NCI-H1092 (cell line): ENCODE results near the gene KBTBD2.
A peak's percentile ranks its signal among the peaks of the same experiment; 100 is the strongest.
"Not testable (repeated sequence)": the region's sequence is repeated elsewhere in the genome, so short reads cannot be mapped to it uniquely, and the experiment has no call there.

ENCODE experiments used
- DNase-seq: peaks from one replicate; lab custom pipeline; 2025; lab: John Stamatoyannopoulos, UW

Gene KBTBD2

DNA sequence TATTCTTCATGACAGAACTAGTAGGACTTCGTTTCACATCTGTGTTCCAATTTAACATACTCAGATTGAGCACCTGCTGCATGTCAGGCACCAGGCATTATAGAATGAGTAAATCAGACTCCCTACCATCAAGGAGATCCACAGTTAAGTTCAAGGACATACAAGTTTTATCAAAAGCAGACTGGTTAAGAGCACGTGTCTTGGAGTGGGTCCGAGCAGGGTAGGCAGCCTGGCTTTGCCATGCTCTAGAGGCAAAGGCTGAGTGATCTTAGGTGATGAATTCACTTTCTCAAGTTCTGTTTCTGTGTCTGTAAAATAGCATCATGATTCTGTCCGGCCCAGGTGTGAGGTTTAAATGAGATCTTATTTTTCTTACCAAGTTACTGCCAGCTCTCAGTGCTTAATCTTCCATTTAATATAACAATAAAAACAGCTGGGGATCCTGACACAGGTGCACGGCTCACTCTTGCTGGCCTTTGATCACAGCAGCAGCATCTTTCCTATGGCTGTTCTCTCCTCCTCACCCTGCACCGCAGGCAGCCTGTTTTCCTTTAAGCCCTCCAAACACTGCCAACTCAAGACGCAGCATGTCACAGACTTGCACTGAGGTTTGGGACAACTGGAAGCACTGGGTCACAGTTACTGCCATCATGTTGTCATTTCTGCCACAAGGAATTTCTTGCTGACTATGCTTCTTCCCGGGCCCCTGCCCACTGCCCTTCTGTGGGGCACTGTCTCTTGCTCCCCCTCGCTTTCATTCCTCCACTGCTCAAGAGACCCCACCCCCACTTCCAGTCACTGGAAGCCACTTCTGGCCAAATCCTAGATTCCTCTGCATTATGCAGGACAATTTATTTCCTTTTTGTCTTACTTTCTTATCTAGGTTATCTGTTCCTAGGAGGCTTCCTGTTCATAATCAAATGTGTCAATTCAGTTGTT lies 35.5 kb downstream of the KBTBD2 start:
- not testable (repeated sequence) for DNase-seq

- not testable (repeated sequence) for DNase-seq
Observed at GRCh38 chr7:32850654-32851053, 40.9 kb downstream of the KBTBD2 start.

- DNase-seq, result not testable (repeated sequence)
Observed at GRCh38 chr7:32848655-32849054, 42.9 kb downstream of the KBTBD2 start.

DNA sequence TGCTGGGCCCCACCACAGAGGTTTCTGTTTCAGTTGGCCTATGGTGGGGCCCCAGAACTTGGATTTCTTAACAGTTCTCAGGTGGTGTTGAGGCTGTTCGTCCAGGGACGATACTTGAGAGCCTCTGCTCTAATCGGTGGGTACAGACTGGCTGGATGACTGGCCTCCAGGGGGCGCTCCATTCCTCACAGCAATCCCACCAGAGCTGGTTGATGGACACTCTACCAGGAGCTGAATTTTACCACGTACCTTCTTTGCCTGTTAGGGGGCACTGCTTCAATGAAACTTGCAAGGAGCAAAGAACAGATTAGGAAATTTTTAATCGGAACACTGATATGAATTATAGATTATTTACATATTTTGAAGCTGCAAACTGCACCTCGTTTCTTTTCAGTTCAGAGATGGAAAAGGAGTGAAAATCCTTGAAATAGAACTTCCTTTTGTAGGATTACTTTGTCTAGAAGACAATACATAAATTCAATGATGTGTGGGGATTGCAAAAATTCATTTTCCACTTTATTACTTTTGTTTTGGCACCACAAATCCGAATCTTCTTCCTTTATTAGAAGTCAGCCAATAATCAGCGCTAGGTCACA lies 44.8 kb downstream of the KBTBD2 start:
- DNase-seq, result peak; percentile 44

DNA sequence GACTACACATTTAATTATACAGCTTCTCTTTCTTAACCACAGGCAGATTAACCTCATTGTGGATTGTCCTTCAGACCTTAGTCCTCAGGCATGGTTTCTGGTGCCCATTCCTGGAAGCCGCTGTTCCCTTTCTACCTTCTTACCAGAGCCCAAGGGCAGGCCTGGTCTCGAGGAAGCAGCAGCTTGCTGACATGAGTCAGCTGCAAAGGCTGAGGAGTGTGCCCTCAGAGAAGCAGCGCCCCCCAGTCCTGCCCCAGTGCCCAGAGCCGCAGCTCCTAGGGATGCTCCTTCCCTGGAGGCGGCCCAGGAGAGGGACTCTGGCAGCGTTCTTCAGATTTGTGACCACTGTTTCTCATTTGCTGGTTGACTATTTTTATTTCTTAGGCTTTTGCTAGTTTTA lies 46.8 kb downstream of the KBTBD2 start:
- DNase-seq, result not testable (repeated sequence)

- not testable (repeated sequence) for DNase-seq
Observed at GRCh38 chr7:32843763-32844162, 47.8 kb downstream of the KBTBD2 start.

DNA sequence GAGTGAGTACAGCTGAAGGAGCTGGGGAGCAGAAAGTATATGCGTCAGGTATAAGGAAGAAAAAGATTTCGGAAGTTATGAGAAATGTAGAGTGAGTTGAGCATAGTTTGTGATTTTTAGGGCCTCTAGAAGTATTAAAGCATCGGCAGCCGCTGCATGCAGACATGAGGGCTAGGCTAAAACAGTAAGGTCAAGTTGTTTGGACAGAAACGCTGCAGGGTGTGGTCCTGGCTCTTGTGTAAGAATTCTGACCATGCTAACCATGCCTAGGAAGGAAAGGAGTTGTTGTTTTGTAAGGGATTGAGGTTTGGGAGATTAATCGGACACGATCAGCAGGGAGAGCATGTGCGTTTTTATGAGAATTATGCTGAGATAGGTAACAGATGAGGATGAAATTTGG lies 51.7 kb downstream of the KBTBD2 start:
- not testable (repeated sequence) for DNase-seq

DNA sequence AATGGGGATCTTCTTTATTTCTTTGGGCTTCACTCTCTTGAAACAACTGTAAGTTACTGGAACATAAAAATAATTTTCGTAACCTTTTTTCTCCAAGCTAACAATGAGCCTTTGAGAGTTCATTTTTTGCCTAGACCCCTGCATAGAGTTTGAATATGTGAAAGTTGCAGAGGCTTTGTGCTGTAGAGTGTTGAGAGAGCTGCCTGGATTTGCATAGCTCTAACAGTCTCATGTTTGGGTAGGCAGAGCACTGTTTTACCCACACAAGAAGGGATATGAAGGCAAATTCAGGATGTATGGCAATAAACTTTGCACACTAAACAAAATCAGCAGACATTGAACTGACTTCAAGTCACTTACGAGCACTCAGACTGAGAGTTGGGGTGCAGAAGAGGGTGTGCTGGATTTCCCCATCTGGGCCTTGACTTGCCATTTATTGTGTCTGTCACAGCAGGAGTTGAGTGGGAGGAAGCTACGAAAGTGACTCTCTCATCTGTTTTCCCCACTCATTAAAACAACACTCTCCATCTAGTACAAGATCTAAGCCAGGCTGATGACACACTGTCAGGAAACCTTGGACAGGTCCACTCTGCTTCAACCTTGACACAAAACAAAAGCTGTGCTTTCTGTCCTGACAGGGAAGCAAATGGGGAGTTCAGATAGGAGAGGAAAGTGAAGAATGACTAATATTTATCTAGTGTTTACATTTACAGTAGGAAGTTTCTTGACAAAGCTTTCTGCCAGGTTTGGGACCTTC lies 62.4 kb downstream of the KBTBD2 start:
- DNase-seq, result not testable (repeated sequence)
